BLaER1 (cell line): Measurements from ENCODE around the gene BICC1.

Experiments used
- H3K27ac ChIP-seq: shearing (Covaris generic); formaldehyde crosslinking; 2 replicates; pipeline ENCODE4 v1.8.1; 2022
- H3K27me3 ChIP-seq: shearing (Covaris generic); formaldehyde crosslinking; 2 replicates; pipeline ENCODE4 v1.8.1; 2022
- H3K36me3 ChIP-seq: shearing (Covaris generic); formaldehyde crosslinking; 2 replicates; pipeline ENCODE4 v1.8.1; 2022
- H3K4me1 ChIP-seq: shearing (Covaris generic); formaldehyde crosslinking; 2 replicates; pipeline ENCODE4 v1.8.1; 2022
- H3K4me2 ChIP-seq: shearing (Covaris generic); formaldehyde crosslinking; 2 replicates; pipeline ENCODE4 v1.8.1; 2022
- H3K4me3 ChIP-seq: shearing (Covaris generic); formaldehyde crosslinking; 2 replicates; pipeline ENCODE4 v1.8.1; 2022
- H3K9ac ChIP-seq: shearing (Covaris generic); formaldehyde crosslinking; 2 replicates; pipeline ENCODE4 v1.8.1; 2022
- H3K9me3 ChIP-seq: shearing (Covaris generic); formaldehyde crosslinking; 2 replicates; pipeline ENCODE4 v1.8.1; 2022
- H4K20me1 ChIP-seq: shearing (Covaris generic); formaldehyde crosslinking; 2 replicates; pipeline ENCODE4 v1.8.1; 2022
- Cebpa-rat ChIP-seq: shearing (Covaris generic); IDR thresholded peaks from 2 replicates; pipeline ENCODE4 v1.8.1; 2022

BICC1 gene

GRCh38 chr10:58480321-58480720 is 32.4 kb upstream of the BICC1 start:
- Histone ChIP-seq H3K4me3 (no peak overlapping the region), H3K27ac (no peak overlapping the region), H4K20me1 (no peaks in the 10 kb centered on the region), H3K4me1 (no peaks in the 10 kb centered on the region), H3K36me3 (no peaks in the 10 kb centered on the region), H3K9ac (no peak overlapping the region), H3K27me3 (no peaks in the 10 kb centered on the region), H3K9me3 (no peaks in the 10 kb centered on the region), H3K4me2 (no peak overlapping the region)
- no peak for TF ChIP-seq Cebpa-rat

DNA sequence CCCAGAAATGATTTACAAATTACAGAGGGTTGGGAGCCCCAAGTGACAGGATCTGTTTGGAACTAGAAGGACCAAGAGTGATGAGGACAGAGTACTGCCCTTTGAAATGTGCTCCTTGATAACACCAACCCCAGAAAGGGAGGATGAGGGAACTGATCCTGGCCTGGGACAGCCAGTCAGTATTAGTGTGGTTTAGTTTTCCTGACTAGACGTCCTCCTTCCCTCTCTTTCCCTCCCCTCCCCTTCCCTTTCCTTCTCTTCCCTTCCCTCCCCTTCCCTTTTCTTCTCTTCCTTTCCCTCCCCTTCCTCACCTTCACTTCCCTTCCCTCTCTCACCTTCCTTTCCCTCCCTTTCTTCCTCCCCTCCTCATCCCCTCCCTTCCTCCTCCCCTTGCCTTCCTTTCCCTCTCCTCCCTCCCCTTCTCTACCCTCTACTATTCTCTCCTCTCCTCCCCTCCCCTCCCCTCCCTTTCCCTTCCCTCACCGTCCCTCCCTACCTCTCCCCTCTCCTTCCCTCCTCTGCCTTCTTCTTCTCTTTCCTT is 31.0 kb upstream of the BICC1 start:
- H3K27me3 ChIP-seq, result no peaks in the 10 kb centered on the region
- no peak overlapping the region for H3K4me2 ChIP-seq
- H4K20me1 ChIP-seq, result no peaks in the 10 kb centered on the region
- no peak overlapping the region for H3K9ac ChIP-seq
- H3K4me3 ChIP-seq, result no peak overlapping the region
- H3K27ac ChIP-seq, result no peak overlapping the region
- no peaks in the 10 kb centered on the region for H3K9me3 ChIP-seq
- H3K36me3 ChIP-seq, result no peaks in the 10 kb centered on the region
- H3K4me1 ChIP-seq, result no peaks in the 10 kb centered on the region
- no peak for TF ChIP-seq Cebpa-rat

GRCh38 chr10:58486821-58487220 is 25.9 kb upstream of the BICC1 start:
- H3K27ac ChIP-seq, result no peak overlapping the region
- no peak overlapping the region for H3K4me2 ChIP-seq
- no peaks in the 10 kb centered on the region for H3K36me3 ChIP-seq
- no peaks in the 10 kb centered on the region for H3K4me1 ChIP-seq
- TF ChIP-seq Cebpa-rat, result no peak
- H3K9ac ChIP-seq, result no peak overlapping the region
- no peaks in the 10 kb centered on the region for H3K27me3 ChIP-seq
- H3K4me3 ChIP-seq, result no peak overlapping the region
- H3K9me3 ChIP-seq, result no peaks in the 10 kb centered on the region
- H4K20me1 ChIP-seq, result no peaks in the 10 kb centered on the region

GRCh38 chr10:58488921-58489320 is 23.8 kb upstream of the BICC1 start:
- H3K4me2 ChIP-seq, result no peak overlapping the region

DNA sequence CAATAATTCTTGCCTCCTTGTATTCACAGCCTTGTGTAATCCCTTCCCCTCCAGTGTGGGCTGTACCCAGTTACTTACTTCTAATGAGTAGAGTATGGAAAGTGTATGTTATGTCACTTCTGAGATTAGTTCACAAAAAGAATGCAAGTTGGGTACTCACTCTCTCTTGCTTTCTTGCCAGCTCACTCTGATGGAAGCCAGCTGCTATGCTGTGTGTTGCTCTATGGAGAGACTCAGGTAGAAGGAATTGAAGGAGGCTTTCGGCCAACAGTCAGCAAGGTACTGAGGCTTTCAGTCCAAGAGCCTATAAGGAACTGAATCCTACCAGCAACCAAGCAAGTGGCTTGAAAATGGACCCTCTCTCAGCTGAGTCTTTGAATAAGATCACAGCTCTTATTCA is 9.7 kb upstream of the BICC1 start:
- Histone ChIP-seq H3K4me2 (no peak overlapping the region), H3K27ac (no peak overlapping the region), H3K4me3 (no peak overlapping the region)

More at GRCh38 chr10:58488921-58489320, 23.8 kb upstream of the BICC1 start:
- Histone ChIP-seq H3K9me3 (no peaks in the 10 kb centered on the region), H4K20me1 (no peaks in the 10 kb centered on the region), H3K4me3 (no peak overlapping the region), H3K27me3 (no peaks in the 10 kb centered on the region), H3K27ac (no peak overlapping the region), H3K9ac (no peak overlapping the region), H3K36me3 (no peaks in the 10 kb centered on the region), H3K4me1 (no peaks in the 10 kb centered on the region)
- TF ChIP-seq Cebpa-rat, result no peak

GRCh38 chr10:58508316-58508715 is 4.4 kb upstream of the BICC1 start:
- Histone ChIP-seq H3K4me2 (no peak overlapping the region), H3K4me1 (no peaks in the 10 kb centered on the region), H4K20me1 (no peaks in the 10 kb centered on the region), H3K9ac (no peak overlapping the region), H3K27ac (no peak overlapping the region), H3K36me3 (no peaks in the 10 kb centered on the region), H3K27me3 (no peaks in the 10 kb centered on the region), H3K9me3 (peaks cover 14% of the 10 kb centered on the region), H3K4me3 (no peak overlapping the region)
- TF ChIP-seq Cebpa-rat, result no peak

More for the DNA sequence above, 9.7 kb upstream of the BICC1 start:
- no peaks in the 10 kb centered on the region for H3K27me3 ChIP-seq
- no peaks in the 10 kb centered on the region for H3K9me3 ChIP-seq
- no peak overlapping the region for H3K9ac ChIP-seq
- H3K36me3 ChIP-seq, result no peaks in the 10 kb centered on the region
- no peaks in the 10 kb centered on the region for H3K4me1 ChIP-seq
- no peak for TF ChIP-seq Cebpa-rat
- no peaks in the 10 kb centered on the region for H4K20me1 ChIP-seq

DNA sequence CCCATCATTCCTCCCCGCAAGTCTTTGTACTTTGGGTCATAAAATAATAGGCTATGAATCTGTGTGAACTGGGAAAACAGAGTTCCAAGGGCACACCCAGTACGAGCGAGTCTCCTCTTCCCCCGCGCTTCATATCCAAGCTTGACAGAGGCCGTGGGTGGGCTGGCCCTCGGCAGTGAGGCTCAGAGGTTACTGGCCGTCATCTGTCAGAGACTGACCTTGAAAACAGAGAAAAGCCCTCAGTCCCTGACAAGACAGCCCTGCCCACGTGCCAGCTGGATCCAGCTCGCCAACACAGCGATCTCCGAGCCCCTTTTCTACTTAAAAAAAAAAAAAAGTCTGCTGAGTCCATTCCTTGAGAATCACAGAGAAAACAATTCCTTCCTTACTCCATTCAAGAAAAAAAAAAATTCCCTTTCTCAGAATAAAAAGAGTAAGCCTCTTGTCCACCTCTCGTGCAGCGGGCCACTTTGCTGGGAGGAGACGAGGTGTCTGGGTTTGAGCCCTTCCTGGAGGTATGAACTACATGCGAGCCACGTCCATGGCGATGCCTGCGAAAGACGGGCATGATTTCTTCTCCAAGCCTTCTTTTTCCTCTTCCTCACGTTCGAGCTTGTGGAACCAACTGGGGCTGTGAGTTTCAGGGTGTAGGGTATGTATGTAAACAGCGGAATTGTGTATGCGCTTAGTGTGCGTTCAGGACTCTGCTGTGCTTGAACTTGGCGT is 744 bp upstream of the BICC1 start:
- H3K4me3 ChIP-seq, result no peak overlapping the region
- no peaks in the 10 kb centered on the region for H3K4me1 ChIP-seq
- peaks cover 19% of the 10 kb centered on the region for H3K9me3 ChIP-seq
- no peak overlapping the region for H3K4me2 ChIP-seq
- H3K27me3 ChIP-seq, result no peaks in the 10 kb centered on the region
- H3K27ac ChIP-seq, result no peak overlapping the region
- no peak for TF ChIP-seq Cebpa-rat
- no peaks in the 10 kb centered on the region for H3K36me3 ChIP-seq
- no peak overlapping the region for H3K9ac ChIP-seq
- no peaks in the 10 kb centered on the region for H4K20me1 ChIP-seq

DNA sequence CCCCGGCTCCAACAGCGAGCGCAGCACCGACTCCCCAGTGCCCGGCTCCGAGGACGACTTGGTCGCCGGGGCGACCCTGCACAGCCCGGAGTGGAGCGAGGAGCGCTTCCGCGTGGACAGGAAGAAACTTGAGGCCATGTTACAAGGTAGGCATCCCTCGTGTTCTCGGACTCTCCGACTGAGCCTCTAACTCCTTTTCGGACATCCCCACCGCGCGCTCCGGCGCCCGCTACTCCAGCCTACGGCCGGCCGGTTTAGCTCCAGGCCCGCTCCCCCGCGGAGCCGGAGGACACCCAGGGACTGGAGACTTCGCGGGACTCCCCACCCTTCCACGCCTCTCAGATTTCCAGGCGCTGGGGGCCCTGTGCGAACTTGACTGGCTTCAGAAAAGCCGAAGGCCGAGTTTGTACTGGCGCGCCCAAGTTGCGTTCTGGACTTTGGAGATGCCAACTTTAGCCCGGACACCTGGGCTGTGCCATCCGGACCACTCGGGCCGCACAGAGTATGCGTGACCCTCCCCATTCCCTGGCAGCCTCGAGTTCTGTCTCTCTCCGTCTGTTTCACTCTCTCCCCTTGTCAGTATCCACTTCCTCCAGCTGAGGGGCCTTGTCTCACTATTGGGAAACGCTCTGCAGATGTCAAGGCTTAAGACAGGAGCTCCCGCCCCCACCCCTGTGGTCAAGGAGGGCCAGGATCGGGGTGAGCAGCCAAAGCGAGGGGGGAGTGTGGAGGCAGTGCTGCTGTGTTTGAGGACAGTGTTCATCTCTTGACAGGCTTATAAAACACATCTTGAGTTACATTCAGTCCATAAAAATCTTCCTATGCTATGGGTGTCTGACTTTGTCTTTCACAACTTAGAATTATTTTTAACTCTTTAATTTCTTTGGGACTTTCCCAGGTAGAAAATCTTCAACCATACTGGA is 777 bp downstream of the BICC1 start:
- Histone ChIP-seq H3K4me1 (no peaks in the 10 kb centered on the region), H3K4me3 (no peak overlapping the region), H3K36me3 (no peaks in the 10 kb centered on the region), H3K4me2 (no peak overlapping the region), H3K27me3 (no peaks in the 10 kb centered on the region), H3K27ac (no peak overlapping the region), H3K9ac (no peak overlapping the region), H4K20me1 (no peaks in the 10 kb centered on the region), H3K9me3 (peaks cover 19% of the 10 kb centered on the region)
- no peak for TF ChIP-seq Cebpa-rat

DNA sequence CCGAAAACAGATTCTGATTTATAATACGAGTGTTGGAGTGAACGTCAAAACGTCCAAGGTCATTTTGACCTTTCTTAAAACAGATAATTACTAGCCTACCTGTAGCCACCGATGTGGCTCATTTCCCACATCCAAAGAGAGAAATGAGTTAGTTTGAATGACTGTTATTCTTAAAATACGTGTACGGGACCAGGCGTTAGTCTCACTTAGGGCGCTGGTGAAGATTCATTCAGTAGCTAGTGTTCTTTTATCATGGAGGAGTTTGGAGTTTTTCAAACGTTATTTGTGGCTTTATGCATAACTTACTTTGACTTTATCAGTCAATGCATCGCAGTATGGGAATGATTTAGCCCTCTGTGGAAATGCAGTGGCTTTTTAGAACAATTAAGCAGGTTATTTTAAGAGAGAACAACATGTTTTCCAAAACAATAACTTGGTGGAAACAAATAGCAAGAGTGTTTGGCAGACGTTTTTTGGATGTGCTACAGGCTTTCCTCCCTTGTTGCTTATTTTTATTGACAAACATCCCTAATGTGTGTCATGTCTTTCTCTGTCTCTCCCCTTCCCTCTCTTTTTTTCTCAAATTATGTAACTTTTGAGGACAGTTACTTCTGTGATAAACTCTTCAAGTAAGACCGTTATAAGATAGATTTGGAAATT is 1.6 kb downstream of the BICC1 start:
- peaks cover 19% of the 10 kb centered on the region for H3K9me3 ChIP-seq
- H3K4me1 ChIP-seq, result no peaks in the 10 kb centered on the region
- H3K9ac ChIP-seq, result no peak overlapping the region
- no peaks in the 10 kb centered on the region for H3K36me3 ChIP-seq
- no peak for TF ChIP-seq Cebpa-rat
- no peaks in the 10 kb centered on the region for H4K20me1 ChIP-seq
- H3K27me3 ChIP-seq, result no peaks in the 10 kb centered on the region
- no peak overlapping the region for H3K4me3 ChIP-seq
- no peak overlapping the region for H3K4me2 ChIP-seq
- H3K27ac ChIP-seq, result no peak overlapping the region
